SIG-M5 (cell line): ENCODE measurements around the gene EFR3B.
A peak's percentile ranks its signal among the peaks of the same experiment; 100 is the strongest.

ENCODE experiments used
- DNase-seq: peaks from one replicate; lab custom pipeline; 2025; lab: John Stamatoyannopoulos, UW

EFR3B gene

GRCh38 chr2:25034081-25034480 is 7.8 kb upstream of the EFR3B start:
- DNase-seq = no peak

GRCh38 chr2:25035537-25036220 is 6.2 kb upstream of the EFR3B start:
- DNase-seq = no peak

GRCh38 chr2:25036221-25036559 is 5.7 kb upstream of the EFR3B start:
- DNase-seq = no peak

GRCh38 chr2:25039126-25039525 is 2.8 kb upstream of the EFR3B start:
- no peak for DNase-seq

GRCh38 chr2:25041307-25041927 is 459 bp upstream of the EFR3B start:
- DNase-seq = no peak

- DNase-seq = no peak
These were observed 705 bp downstream of the EFR3B start for GRCh38 chr2:25042321-25043240.

GRCh38 chr2:25043241-25043867 is 1.5 kb downstream of the EFR3B start:
- DNase-seq = peak; percentile 32

GRCh38 chr2:25044011-25044410 is 2.1 kb downstream of the EFR3B start:
- DNase-seq = no peak

GRCh38 chr2:25044990-25045389 is 3.1 kb downstream of the EFR3B start:
- DNase-seq = no peak

GRCh38 chr2:25049422-25049821 is 7.5 kb downstream of the EFR3B start:
- no peak for DNase-seq

GRCh38 chr2:25050128-25050527 is 8.3 kb downstream of the EFR3B start:
- no peak for DNase-seq

- no peak for DNase-seq
These were observed 11.2 kb downstream of the EFR3B start for GRCh38 chr2:25053041-25053440.

GRCh38 chr2:25054720-25055119 is 12.8 kb downstream of the EFR3B start:
- no peak for DNase-seq

- DNase-seq = no peak
These were observed 13.6 kb downstream of the EFR3B start for GRCh38 chr2:25055376-25055920.

- no peak for DNase-seq
These were observed 14.4 kb downstream of the EFR3B start for GRCh38 chr2:25056098-25056821.

- no peak for DNase-seq
These were observed 20.6 kb downstream of the EFR3B start for GRCh38 chr2:25062511-25062917.

GRCh38 chr2:25063876-25064660 is 22.2 kb downstream of the EFR3B start:
- DNase-seq = no peak

GRCh38 chr2:25065768-25066167 is 23.9 kb downstream of the EFR3B start:
- no peak for DNase-seq

- no peak for DNase-seq
These were observed 24.6 kb downstream of the EFR3B start for GRCh38 chr2:25066455-25066854.

- no peak for DNase-seq
These were observed 26.3 kb downstream of the EFR3B start for GRCh38 chr2:25068217-25068616.

GRCh38 chr2:25071966-25072365 is 30.1 kb downstream of the EFR3B start:
- no peak for DNase-seq
